GM10248 (cell line): ENCODE measurements around the gene PCSK6.

Experiments
- CTCF ChIA-PET: fragments of 300-600 bp; sonication (Branson Sonifier 250); formaldehyde crosslinking; extraction: SDS; loops from one replicate; lab custom pipeline; 2021; ENCODE audit warnings: antibody characterized with exemption; lab: Yijun Ruan, JAX
- POLR2A ChIA-PET: fragments of 350-650 bp; sonication (Branson Sonifier 250); formaldehyde crosslinking; extraction: SDS; loops from one replicate; lab custom pipeline; 2020; ENCODE audit warnings: antibody characterized with exemption; lab: Yijun Ruan, JAX
- DNase-seq: peaks from one replicate; pipeline ENCODE4 v3.0.0; 2012; ENCODE audit errors: extremely low spot score
- TF ChIP-seq, protein P1 (sequence below): IDR thresholded peaks from 2 replicates; pipeline ENCODE4 v1.5.1; 2012; ENCODE audit warnings: mild to moderate bottlenecking, low read depth; ENCODE audit errors: extremely low read depth, missing control alignments, control extremely low read depth

PCSK6 gene

GRCh38 chr15:101254157-101255050 lies 235.1 kb downstream of the PCSK6 start:
- ChIA-PET POLR2A (no interaction called here), CTCF (interaction anchor here (0.8 to 6.4 kb wide), 9 partner anchors 9 to 246 kb away, joined by 3 to 70 read pairs (median 9); no protein-coding TSS in a partner anchor)
- TF ChIP-seq, protein P1, sequence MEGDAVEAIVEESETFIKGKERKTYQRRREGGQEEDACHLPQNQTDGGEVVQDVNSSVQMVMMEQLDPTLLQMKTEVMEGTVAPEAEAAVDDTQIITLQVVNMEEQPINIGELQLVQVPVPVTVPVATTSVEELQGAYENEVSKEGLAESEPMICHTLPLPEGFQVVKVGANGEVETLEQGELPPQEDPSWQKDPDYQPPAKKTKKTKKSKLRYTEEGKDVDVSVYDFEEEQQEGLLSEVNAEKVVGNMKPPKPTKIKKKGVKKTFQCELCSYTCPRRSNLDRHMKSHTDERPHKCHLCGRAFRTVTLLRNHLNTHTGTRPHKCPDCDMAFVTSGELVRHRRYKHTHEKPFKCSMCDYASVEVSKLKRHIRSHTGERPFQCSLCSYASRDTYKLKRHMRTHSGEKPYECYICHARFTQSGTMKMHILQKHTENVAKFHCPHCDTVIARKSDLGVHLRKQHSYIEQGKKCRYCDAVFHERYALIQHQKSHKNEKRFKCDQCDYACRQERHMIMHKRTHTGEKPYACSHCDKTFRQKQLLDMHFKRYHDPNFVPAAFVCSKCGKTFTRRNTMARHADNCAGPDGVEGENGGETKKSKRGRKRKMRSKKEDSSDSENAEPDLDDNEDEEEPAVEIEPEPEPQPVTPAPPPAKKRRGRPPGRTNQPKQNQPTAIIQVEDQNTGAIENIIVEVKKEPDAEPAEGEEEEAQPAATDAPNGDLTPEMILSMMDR: no peak
- no peak for DNase-seq
